Aorta (tissue), 5 donors: ENCODE results near the gene CXCL13. TPM values are rescaled to one million over a fixed set of nuclear protein-coding genes. Genes with fewer than 3 reads are reported as not detected.

Experiments used
- ATAC-seq: fragments of 200-7000 bp; cut with Tn5 transposase; one replicate; pipeline ENCODE4 v1.9.1; 2022; ENCODE audit warnings: moderate library complexity; ENCODE audit not compliant: low FRiP score
- DNase-seq, 2 donors: peaks; one replicate each; pipeline ENCODE4 v3.0.0-alpha.2; 2020
- H3K27ac ChIP-seq, 2 donors: one replicate each; pipeline ENCODE4 v1.5.1; 2013; ENCODE audit warnings: low read length in 2 of 2, mild to moderate bottlenecking in 2 of 2, moderate library complexity in 2 of 2, control low read depth in 1 of 2, inconsistent platforms in 1 of 2, low read depth in 1 of 2
- H3K27me3 ChIP-seq, 2 donors: one replicate each; pipeline ENCODE4 v1.6.1; 2013; ENCODE audit warnings: control low read depth in 1 of 2, low read length in 1 of 2, mild to moderate bottlenecking in 1 of 2, moderate library complexity in 1 of 2; ENCODE audit not compliant: insufficient read depth in 2 of 2, control insufficient read depth in 1 of 2
- H3K36me3 ChIP-seq, 2 donors: one replicate each; pipeline ENCODE4 v1.6.1; 2013; ENCODE audit warnings: control low read depth in 1 of 2, low read length in 1 of 2, mild to moderate bottlenecking in 1 of 2; ENCODE audit not compliant: insufficient read depth in 2 of 2, control insufficient read depth in 1 of 2
- H3K4me1 ChIP-seq, 2 donors: one replicate each; pipeline ENCODE4 v1.6.1; 2013; ENCODE audit warnings: low read length in 2 of 2, control low read depth in 1 of 2, mild to moderate bottlenecking in 1 of 2, moderate library complexity in 1 of 2; ENCODE audit not compliant: insufficient read depth in 2 of 2, control insufficient read depth in 1 of 2
- H3K4me3 ChIP-seq, 2 donors: one replicate each; pipeline ENCODE4 v1.5.1; 2013; ENCODE audit warnings: low read length in 2 of 2, control low read depth in 1 of 2, mild to moderate bottlenecking in 1 of 2
- H3K9me3 ChIP-seq: one replicate; pipeline ENCODE4 v1.6.1; 2013; ENCODE audit warnings: mild to moderate bottlenecking, low read length; ENCODE audit not compliant: control insufficient read depth
- WGBS, 2 donors: extraction: QIAGEN DNeasy Blood & Tissue Kit; methylation state at CpG; one replicate each; pipeline ENCODE4 v1.1.7; 2013; 5-methylcytosine and 5-hydroxymethylcytosine counted together
- intact Hi-C, 2 donors: fragments of 100-400 bp; cut with DNase I; formaldehyde crosslinking; loops; one replicate each; pipeline versions ENCODE4 v1.14.2 to v1.15.0; 2022
- polyA plus RNA-seq, 2 donors: library from polyadenylated mRNA; stranded (reverse); fragments of 200-250 nt; gene quantifications; one replicate each; pipeline ENCODE4 v1.2.3, GENCODE V29; 2013
- total RNA-seq, 2 donors: library from RNA; stranded (reverse); fragmentation: NEBNext Ultra II Directional; extraction: Animal tissue kit (Norgen Biotek cat#: 25700); gene quantifications; one replicate each; pipeline ENCODE4 v1.2.1, GENCODE V29; 2021
- donor health status: healthy with polysubstance abuse.
- donor health status: Bipolar disorder and iron deficiency.
- donor health status: DM: no; HTN: no; CAD: no.
- donor health status: DM: no; HTN: no; CAD: no.
- donor health status: DM: yes; HTN: yes; CAD: no.

CXCL13 gene
- total and polyA plus RNA-seq, 4 donors: 0.26 to 1.8 TPM; not detected in 2

DNA sequence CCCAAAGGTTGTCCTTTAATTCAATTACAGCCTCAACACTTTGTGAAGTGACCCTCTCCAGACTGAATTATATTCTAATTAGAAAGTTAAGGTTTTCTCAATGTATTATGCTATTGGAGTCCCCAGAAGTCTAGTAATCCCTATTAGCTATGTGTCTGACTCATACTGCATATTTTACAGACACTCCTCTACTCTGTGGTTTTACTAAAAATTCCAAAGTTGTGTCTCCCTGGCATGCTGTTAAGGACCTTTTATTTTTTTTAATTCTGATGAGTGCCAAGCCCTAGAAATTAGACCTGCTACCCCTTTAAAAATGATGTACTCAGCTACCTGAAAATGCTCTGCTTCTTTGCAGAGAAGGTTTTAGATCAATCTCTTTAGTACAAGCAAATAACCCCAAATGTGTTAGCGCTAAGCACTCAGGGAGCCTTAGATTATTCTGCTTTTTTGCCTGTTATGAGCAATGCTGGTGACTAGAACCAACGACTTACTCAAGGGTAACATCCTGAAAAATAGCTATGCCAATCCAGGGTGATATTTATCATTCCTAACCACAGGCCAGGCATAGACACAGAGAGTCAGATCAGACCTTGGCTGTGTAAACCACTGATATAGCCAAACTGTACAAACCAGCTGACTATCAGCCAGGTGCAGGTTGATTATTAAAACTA, 26.1 kb upstream of the CXCL13 start:
- Histone ChIP-seq H3K36me3 (no peaks in the 10 kb centered on the region), H3K27me3 (no peaks in the 10 kb centered on the region), H3K9me3 (no peaks in the 10 kb centered on the region), H3K4me1 (peaks cover 0 to 2% of the 10 kb centered on the region in 2 donors), H3K4me3 (no peak overlapping the region), H3K27ac (no peak overlapping the region)
- WGBS, 2 donors: 64 to 66% methylated on average over 2 of the region's 2 CpGs
- no peak for DNase-seq
- ATAC-seq: no peak
- intact Hi-C loops: no loop called here

DNA sequence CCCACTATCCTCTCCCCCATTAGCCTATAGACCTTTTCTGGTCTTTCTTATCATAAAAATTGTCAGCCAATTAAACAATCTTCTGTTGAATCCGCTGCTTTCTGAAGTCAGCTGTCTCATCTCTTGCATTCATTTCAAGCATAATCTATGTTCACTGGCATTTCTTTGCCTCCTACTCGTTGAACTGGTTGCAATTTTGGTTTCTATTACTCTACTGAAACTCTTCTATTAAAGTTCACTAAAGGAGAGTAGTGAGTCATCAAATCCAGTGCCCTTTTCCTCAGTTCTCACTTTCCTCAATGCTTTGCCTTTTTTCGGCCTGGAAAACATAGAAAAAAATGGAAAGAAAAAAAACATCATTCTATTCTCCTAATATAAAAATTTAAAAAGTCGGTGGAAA, 23.9 kb upstream of the CXCL13 start:
- Histone ChIP-seq H3K4me1 (peaks cover 0 to 2% of the 10 kb centered on the region in 2 donors), H3K36me3 (no peaks in the 10 kb centered on the region), H3K27me3 (no peaks in the 10 kb centered on the region), H3K27ac (no peak overlapping the region), H3K4me3 (no peak overlapping the region), H3K9me3 (no peaks in the 10 kb centered on the region)
- intact Hi-C loops: no loop called here
- DNase-seq (no peak), ATAC-seq (no peak)
- 53 to 71% methylated on average over 4 of the region's 4 CpGs for WGBS, 2 donors

DNA sequence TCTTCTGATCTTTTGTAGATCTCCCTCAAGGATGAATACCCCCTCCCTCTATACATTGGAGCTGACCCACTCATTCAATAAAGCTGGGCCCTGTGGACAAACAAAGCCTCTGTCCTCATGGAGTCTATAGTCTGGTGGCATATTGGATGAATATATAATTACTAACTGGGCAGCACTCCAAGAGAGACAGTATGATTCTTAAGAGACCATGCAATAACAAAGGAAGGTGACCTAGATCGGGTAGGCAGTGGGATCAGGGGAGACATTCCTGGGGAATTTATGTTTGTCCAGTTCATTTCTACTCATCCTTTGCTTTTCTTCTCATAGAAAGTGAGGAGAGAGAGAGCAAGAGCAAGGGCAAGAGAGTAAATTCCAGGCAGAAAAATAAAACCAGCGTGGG, 23.5 kb upstream of the CXCL13 start:
- Histone ChIP-seq H3K27me3 (no peaks in the 10 kb centered on the region), H3K36me3 (no peaks in the 10 kb centered on the region), H3K9me3 (no peaks in the 10 kb centered on the region), H3K4me1 (peaks cover 0 to 2% of the 10 kb centered on the region in 2 donors), H3K27ac (no peak overlapping the region), H3K4me3 (no peak overlapping the region)
- intact Hi-C loops: no loop called here
- WGBS, 2 donors: 38 to 64% methylated on average over 2 of the region's 2 CpGs
- DNase-seq (no peak), ATAC-seq (no peak)

DNA sequence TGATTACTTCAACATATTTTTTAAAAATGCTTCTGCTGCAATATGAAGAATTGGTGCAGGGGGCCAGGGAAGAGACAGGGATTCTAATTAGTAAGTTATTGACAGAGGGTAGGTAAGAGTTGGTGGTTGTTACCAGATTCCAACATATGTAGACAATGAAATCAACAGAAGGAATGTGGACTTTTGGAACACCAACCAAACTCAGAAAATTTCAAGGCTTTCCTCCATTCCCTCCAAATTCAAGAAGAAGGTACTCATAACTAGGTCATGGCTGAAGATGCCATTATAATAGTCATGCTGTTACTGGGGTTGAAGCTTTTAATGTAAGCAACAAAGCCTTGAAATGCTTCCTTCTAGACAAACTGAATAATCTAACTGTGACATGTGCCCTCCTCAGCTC, 22.9 kb upstream of the CXCL13 start:
- DNase-seq (no peak), ATAC-seq (no peak)
- H3K36me3 ChIP-seq: no peaks in the 10 kb centered on the region
- H3K9me3 ChIP-seq: no peaks in the 10 kb centered on the region
- no peak overlapping the region for H3K27ac ChIP-seq
- H3K4me3 ChIP-seq: no peak overlapping the region
- intact Hi-C loops: no loop called here
- peaks cover 0 to 2% of the 10 kb centered on the region in 2 donors for H3K4me1 ChIP-seq
- no peaks in the 10 kb centered on the region for H3K27me3 ChIP-seq

DNA sequence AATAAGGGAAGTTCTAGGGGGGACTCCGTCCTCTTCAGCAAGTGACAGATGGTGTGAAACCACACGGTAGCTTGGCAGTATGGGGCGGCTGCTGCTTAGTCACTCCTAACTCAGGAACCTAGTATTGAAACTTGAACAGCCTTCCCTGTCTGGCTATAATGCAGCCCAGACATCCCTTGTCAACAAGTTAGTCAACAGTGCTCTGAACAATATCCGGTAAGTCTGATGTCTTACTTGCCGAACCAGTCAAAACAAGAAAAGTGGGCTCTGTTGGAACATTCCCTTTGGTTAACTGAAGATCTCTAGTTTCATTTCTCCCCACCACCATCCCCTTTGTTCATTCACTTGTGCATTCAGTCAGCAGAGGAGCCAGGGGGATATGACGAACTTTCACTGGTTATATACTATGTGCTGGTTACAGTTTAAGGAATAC, 18.7 kb upstream of the CXCL13 start:
- intact Hi-C loops: no loop called here
- Histone ChIP-seq H3K27me3 (no peaks in the 10 kb centered on the region), H3K4me3 (no peak overlapping the region), H3K9me3 (no peaks in the 10 kb centered on the region), H3K4me1 (no peaks in the 10 kb centered on the region), H3K27ac (no peak overlapping the region), H3K36me3 (no peaks in the 10 kb centered on the region)
- DNase-seq: no peak
- WGBS, 2 donors: 62 to 72% methylated on average over 6 of the region's 6 CpGs
- ATAC-seq: no peak

DNA sequence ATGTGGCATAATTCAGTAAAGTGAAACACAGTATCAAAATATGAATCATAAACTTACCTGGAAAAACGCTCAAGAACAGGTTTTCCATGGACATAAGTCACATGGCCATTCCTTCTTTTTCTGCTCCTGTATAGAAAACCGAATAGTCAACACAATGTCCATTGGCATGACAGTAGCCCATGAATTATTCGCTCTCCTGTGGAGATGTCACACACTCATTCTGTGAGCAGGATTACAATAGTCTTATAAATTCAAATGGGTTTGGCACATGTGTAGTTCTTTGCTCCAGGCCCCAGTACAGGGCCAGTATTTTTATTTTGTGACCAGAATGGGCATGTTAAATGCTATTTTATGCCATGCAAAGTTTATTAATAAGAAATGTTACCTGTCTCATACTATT, 15.1 kb upstream of the CXCL13 start:
- Histone ChIP-seq H3K4me3 (no peak overlapping the region), H3K36me3 (no peaks in the 10 kb centered on the region), H3K9me3 (no peaks in the 10 kb centered on the region), H3K27me3 (no peaks in the 10 kb centered on the region), H3K4me1 (no peaks in the 10 kb centered on the region), H3K27ac (no peak overlapping the region)
- intact Hi-C loops: no loop called here
- DNase-seq (no peak), ATAC-seq (no peak)
- 83% methylated on average over 3 of the region's 3 CpGs for WGBS, 2 donors

DNA sequence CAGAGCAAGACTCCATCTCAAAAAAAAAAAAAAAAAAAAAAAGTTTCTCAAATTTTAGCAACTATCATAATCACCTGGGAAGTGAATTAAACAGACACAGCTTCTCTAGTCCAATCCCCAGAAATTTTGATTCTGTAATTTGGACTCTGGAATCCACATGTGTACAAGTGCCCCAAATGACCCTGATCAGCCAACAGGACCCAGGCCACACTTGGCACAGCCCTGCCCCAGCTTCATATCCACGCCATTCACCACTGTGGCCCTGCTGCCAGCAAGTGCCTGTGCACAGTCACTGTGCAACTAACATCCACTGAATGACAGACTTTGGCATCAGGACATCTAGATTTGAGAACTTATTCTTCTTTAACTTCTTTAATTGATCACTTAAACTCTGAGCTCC, 14.1 kb upstream of the CXCL13 start:
- Histone ChIP-seq H3K9me3 (no peaks in the 10 kb centered on the region), H3K27ac (no peak overlapping the region), H3K4me1 (no peaks in the 10 kb centered on the region), H3K36me3 (no peaks in the 10 kb centered on the region), H3K27me3 (no peaks in the 10 kb centered on the region), H3K4me3 (no peak overlapping the region)
- intact Hi-C loops: no loop called here
- DNase-seq: no peak
- 77 to 88% methylated on average over 1 of the region's 1 CpG for WGBS, 2 donors
- ATAC-seq: no peak

DNA sequence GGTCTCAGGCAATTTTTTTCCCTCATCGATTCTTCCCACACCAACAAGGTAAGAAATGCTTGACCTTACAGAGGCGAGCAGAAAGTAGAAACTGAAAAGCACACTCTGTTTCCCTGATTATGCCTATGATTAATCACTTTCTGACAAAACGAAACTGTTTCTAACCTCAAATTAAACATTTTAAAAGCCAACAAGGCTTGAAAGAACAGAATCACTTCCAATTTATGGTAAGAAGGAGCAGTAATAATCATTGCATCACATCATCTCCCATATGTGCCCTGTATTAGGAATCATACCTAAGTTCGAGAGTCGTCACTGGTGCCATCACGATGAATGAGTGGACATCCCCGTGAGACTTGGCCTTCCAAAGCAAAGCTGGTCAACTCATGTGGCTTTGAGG, 12.5 kb upstream of the CXCL13 start:
- no peak for DNase-seq

DNA sequence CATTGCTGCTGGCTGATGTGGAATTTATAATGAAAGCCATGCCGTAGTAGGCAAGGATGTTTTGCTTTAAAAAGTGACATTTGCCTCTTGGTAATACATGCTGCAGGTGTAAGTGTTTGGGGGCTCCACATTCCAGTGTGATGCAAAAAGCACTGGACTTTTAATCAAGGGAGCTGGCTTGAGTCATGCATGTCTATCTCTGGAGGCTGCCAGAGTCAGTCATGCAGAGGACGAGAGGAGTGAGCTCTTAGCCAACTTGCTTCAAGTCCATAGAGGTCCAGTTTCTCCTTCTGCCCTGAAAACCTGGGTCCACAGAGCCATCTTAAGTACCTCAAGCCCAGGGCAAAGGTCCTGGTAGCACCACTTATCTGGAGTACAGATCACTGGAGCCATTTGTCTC, 11.6 kb upstream of the CXCL13 start:
- Histone ChIP-seq H3K27me3 (no peaks in the 10 kb centered on the region), H3K36me3 (no peaks in the 10 kb centered on the region), H3K27ac (no peak overlapping the region), H3K4me1 (no peaks in the 10 kb centered on the region), H3K4me3 (no peak overlapping the region), H3K9me3 (peaks cover 1% of the 10 kb centered on the region)
- ATAC-seq: no peak
- WGBS, 2 donors: 26 to 30% methylated on average over 2 of the region's 2 CpGs
- intact Hi-C loops: no loop called here
- DNase-seq: no peak

More for the DNA sequence above, 12.5 kb upstream of the CXCL13 start:
- Histone ChIP-seq H3K36me3 (no peaks in the 10 kb centered on the region), H3K27me3 (no peaks in the 10 kb centered on the region), H3K4me1 (no peaks in the 10 kb centered on the region), H3K27ac (no peak overlapping the region), H3K4me3 (no peak overlapping the region), H3K9me3 (peaks cover 1% of the 10 kb centered on the region)
- ATAC-seq: no peak
- intact Hi-C loops: no loop called here
- WGBS, 2 donors: 62 to 69% methylated on average over 7 of the region's 7 CpGs
